ENCODE data around the gene FAM222B. TPM values are rescaled to one million over a fixed set of nuclear protein-coding genes. Genes with fewer than 3 reads are reported as not detected.

The FAM222B gene
- total and polyA plus RNA-seq, 9 of the 15 experiments (the other 6 are each of a cell fraction or from before 2014, with no cell fraction given) = 4.0 to 34.6 (median 7.5) TPM

DNA sequence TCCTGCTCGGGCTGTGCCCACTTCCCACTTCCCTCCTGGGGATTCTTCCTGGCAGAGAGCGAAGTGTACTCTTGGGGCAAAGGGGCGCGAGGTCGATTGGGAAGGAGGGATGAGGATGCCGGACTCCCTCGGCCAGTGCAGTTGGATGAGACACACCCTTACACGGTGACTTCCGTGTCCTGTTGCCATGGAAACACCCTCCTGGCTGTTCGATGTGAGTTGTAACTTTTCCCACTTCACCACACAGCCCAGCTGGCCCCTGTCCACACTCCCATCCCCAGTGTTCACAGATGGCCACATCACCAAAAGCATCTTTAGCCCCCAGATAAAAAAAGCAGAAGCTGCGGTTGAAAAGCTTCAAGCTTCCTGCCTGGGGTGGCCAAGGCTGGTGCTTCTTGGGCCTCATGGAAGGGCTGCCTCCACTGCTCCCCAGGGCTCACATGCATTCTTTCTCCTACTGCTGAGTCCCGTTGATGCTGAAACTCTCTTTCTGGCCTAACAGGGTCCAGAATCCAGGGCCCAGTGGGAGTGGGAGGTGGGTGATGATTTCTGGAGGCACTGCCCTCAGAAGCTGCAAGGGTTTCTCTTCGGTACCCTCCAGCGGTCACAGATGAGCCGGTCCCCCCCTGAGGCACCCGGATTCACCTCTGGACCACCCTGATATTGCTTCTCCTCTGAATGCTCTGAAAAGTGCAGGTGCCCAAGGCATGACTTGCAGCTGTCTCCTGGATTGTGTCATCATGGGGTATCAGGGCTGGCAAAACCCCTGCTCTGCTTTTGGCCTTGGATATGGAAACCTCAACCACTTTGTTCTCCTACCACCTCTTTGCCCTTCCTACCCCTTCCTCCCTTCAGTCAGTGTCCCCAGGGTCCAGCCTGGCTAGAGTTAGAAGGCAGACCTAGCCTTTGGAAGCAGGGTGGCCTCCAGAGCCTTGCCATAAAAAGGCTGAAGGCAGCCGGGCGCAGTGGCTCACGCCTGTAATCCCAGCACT, 100.9 kb downstream of the FAM222B start (continued):
- TF ChIP-seq, protein P1, sequence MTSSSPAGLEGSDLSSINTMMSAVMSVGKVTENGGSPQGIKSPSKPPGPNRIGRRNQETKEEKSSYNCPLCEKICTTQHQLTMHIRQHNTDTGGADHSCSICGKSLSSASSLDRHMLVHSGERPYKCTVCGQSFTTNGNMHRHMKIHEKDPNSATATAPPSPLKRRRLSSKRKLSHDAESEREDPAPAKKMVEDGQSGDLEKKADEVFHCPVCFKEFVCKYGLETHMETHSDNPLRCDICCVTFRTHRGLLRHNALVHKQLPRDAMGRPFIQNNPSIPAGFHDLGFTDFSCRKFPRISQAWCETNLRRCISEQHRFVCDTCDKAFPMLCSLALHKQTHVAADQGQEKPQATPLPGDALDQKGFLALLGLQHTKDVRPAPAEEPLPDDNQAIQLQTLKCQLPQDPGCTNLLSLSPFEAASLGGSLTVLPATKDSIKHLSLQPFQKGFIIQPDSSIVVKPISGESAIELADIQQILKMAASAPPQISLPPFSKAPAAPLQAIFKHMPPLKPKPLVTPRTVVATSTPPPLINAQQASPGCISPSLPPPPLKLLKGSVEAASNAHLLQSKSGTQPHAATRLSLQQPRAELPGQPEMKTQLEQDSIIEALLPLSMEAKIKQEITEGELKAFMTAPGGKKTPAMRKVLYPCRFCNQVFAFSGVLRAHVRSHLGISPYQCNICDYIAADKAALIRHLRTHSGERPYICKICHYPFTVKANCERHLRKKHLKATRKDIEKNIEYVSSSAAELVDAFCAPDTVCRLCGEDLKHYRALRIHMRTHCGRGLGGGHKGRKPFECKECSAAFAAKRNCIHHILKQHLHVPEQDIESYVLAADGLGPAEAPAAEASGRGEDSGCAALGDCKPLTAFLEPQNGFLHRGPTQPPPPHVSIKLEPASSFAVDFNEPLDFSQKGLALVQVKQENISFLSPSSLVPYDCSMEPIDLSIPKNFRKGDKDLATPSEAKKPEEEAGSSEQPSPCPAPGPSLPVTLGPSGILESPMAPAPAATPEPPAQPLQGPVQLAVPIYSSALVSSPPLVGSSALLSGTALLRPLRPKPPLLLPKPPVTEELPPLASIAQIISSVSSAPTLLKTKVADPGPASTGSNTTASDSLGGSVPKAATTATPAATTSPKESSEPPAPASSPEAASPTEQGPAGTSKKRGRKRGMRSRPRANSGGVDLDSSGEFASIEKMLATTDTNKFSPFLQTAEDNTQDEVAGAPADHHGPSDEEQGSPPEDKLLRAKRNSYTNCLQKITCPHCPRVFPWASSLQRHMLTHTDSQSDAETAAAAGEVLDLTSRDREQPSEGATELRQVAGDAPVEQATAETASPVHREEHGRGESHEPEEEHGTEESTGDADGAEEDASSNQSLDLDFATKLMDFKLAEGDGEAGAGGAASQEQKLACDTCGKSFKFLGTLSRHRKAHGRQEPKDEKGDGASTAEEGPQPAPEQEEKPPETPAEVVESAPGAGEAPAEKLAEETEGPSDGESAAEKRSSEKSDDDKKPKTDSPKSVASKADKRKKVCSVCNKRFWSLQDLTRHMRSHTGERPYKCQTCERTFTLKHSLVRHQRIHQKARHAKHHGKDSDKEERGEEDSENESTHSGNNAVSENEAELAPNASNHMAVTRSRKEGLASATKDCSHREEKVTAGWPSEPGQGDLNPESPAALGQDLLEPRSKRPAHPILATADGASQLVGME (CRISPR knock-in tag; IDR thresholded peaks at IDR 0.05) = peak; percentile 93
- peak; percentile 62; the same call in 1 of the 2 replicates for TF ChIP-seq ZKSCAN1 (IDR thresholded peaks at IDR 0.05; ENCODE audit: low read depth, low read length)
- TF ChIP-seq HDAC2 (IDR thresholded peaks at IDR 0.05) = peak; percentile 66
- TF ChIP-seq RAD21 (CRISPR knock-in tag; conservative IDR thresholded peaks at IDR 0.05 in 1 of 2, IDR thresholded peaks at IDR 0.05 in 1 of 2) = no peak
- TF ChIP-seq CREM (IDR thresholded peaks at IDR 0.05; ENCODE audit: low read depth) = peak; percentile 56
- peak in 1 of 2 experiments; percentile 65; a peak in 1 of 4 replicates for TF ChIP-seq TRIM24 (IDR thresholded peaks at IDR 0.05)
- TF ChIP-seq JUND (IDR thresholded peaks at IDR 0.05; ENCODE audit: borderline replicate concordance, low read depth, low read length) = peak; percentile 23; the same call in 1 of the 2 replicates
- TF ChIP-seq JUND (tag; IDR thresholded peaks at IDR 0.05; ENCODE audit: borderline replicate concordance, low read depth, low read length) = peak; percentile 35; the same call in 1 of the 3 replicates
- peak; percentile 47 for TF ChIP-seq CCNT2 (IDR thresholded peaks at IDR 0.05; ENCODE audit: borderline replicate concordance, extremely low read depth, insufficient read length, low read depth, low read length)
- TF ChIP-seq TGIF2 (CRISPR knock-in tag; IDR thresholded peaks at IDR 0.05) = no peak
- peak; percentile 74; the same call in 1 of the 2 replicates for TF ChIP-seq ZBED1 (IDR thresholded peaks at IDR 0.05)
- TF ChIP-seq, protein P2, sequence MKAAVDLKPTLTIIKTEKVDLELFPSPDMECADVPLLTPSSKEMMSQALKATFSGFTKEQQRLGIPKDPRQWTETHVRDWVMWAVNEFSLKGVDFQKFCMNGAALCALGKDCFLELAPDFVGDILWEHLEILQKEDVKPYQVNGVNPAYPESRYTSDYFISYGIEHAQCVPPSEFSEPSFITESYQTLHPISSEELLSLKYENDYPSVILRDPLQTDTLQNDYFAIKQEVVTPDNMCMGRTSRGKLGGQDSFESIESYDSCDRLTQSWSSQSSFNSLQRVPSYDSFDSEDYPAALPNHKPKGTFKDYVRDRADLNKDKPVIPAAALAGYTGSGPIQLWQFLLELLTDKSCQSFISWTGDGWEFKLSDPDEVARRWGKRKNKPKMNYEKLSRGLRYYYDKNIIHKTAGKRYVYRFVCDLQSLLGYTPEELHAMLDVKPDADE (conservative IDR thresholded peaks at IDR 0.05; ENCODE audit: control insufficient read depth, low read depth, low read length) = 0 out of 2 replicates have a peak, but pooled peaks have one; percentile 23
- peak; percentile 32; the same call in 1 of the 2 replicates for TF ChIP-seq ZBTB7A (IDR thresholded peaks at IDR 0.05; ENCODE audit: borderline replicate concordance, control insufficient read depth, low read depth, low read length)
- peak; percentile 43; the same call in 1 of the 2 replicates for TF ChIP-seq ZNF584 (CRISPR knock-in tag; IDR thresholded peaks at IDR 0.05; ENCODE audit: low read depth)
- TF ChIP-seq FOXK1 (CRISPR knock-in tag; IDR thresholded peaks at IDR 0.05; ENCODE audit: borderline replicate concordance) = peak; percentile 68; the same call in 1 of the 2 replicates
- TF ChIP-seq SMARCA4 (IDR thresholded peaks at IDR 0.05) = peak; percentile 74; the same call in 1 of the 2 replicates
- peak; percentile 97 for TF ChIP-seq CTBP1 (IDR thresholded peaks at IDR 0.05; ENCODE audit: borderline replicate concordance)
- peak; percentile 43; the same call in 1 of the 2 replicates for TF ChIP-seq SOX6 (IDR thresholded peaks at IDR 0.05)

Data from K562 (cell line).